Heart right ventricle (tissue), 16 donors: ENCODE data around the gene IKBKE. TPM values are rescaled to one million over a fixed set of nuclear protein-coding genes. Genes with fewer than 3 reads are reported as not detected.
A peak's percentile ranks its signal among the peaks of the same experiment; 100 is the strongest.

Experiments
- ATAC-seq, 8 donors: fragments of 200-7000 bp; cut with Tn5 transposase; one replicate each; pipeline ENCODE4 v1.9.1; 2020; ENCODE audit warnings: mild to moderate bottlenecking in 8 of 8, moderate library complexity in 8 of 8, moderate number of reproducible peaks in 1 of 8
- DNase-seq, 2 donors: peaks; one replicate each; pipeline ENCODE4 v3.0.0-alpha.2; 2020
- H3K27ac ChIP-seq, 10 donors: fragments of 200-600 bp; sonication (generic) in 2 of 10; one replicate each; pipeline versions ENCODE4 v1.5.0 to v1.8.0; 2020 to 2022; ENCODE audit warnings: mild to moderate bottlenecking in 3 of 10
- H3K27me3 ChIP-seq, 7 donors: fragments of 200-600 bp; one replicate each; pipeline ENCODE4 v1.8.0; 2021 to 2022; ENCODE audit warnings: mild to moderate bottlenecking in 2 of 7
- H3K36me3 ChIP-seq, 9 donors: fragments of 200-600 bp; sonication (generic) in 1 of 9; one replicate each; pipeline versions ENCODE4 v1.5.0 to v1.8.0; 2020 to 2022; ENCODE audit warnings: mild to moderate bottlenecking in 2 of 9
- H3K4me1 ChIP-seq, 9 donors: fragments of 200-600 bp; sonication (generic) in 1 of 9; one replicate each; pipeline versions ENCODE4 v1.5.0 to v1.8.0; 2020 to 2022; ENCODE audit warnings: mild to moderate bottlenecking in 4 of 9
- H3K4me3 ChIP-seq, 10 donors: fragments of 200-600 bp; sonication (generic) in 2 of 10; one replicate each; pipeline versions ENCODE4 v1.5.0 to v1.8.0; 2020 to 2022; ENCODE audit warnings: mild to moderate bottlenecking in 7 of 10, moderate library complexity in 2 of 10
- H3K9me3 ChIP-seq, 11 donors: fragments of 200-600 bp in 10 of 11; sonication (generic) in 2 of 11; one replicate each; pipeline versions ENCODE4 v1.5.0 to v1.8.0; 2013 to 2022; ENCODE audit warnings: mild to moderate bottlenecking in 2 of 11, control low read depth in 1 of 11, moderate library complexity in 1 of 11
- WGBS, 2 donors: extraction: QIAGEN DNeasy Blood & Tissue Kit; methylation state at CpG; one replicate each; pipeline ENCODE4 v1.1.7; 2013; ENCODE audit warnings: inconsistent platforms in 1 of 2; 5-methylcytosine and 5-hydroxymethylcytosine counted together
- intact Hi-C, 10 donors: fragments of 100-400 bp; cut with DNase I; formaldehyde crosslinking; loops; one replicate each; pipeline versions ENCODE4 v1.11.1 to v1.14.2; 2022
- long read RNA-seq, 3 donors: library from polyadenylated mRNA; unstranded; transcript quantifications; one replicate each; pipeline ENCODE4 v2.0.0, GENCODE V29; 2020 to 2021
- polyA plus RNA-seq, 2 donors: library from polyadenylated mRNA; stranded (reverse); fragments of 200-250 nt; gene quantifications; one replicate each; pipeline ENCODE4 v1.2.3, GENCODE V29; 2013
- total RNA-seq, 10 donors: library from RNA; stranded (reverse); fragmentation: NEBNext Ultra II Directional in 3 of 10; extraction: Animal tissue kit (Norgen Biotek cat#: 25700) in 3 of 10; gene quantifications; one replicate each; pipeline versions ENCODE4 v1.2.1 to v1.2.4, GENCODE V29; 2021 to 2023
- TF ChIP-seq, protein P1 (sequence below), 9 donors: fragments of 200-600 bp; sonication (generic) in 2 of 9; IDR thresholded peaks; one replicate each; pipeline versions ENCODE4 v1.5.0 to v1.8.0; 2021 to 2022; ENCODE audit warnings: antibody characterized with exemption in 9 of 9, mild to moderate bottlenecking in 5 of 9, moderate library complexity in 1 of 9
- donor health status: Arrhythmogenic right ventricular cardiomyopathy.
- donor health status: ischemic (EF 13 %, LVEDD 7.1; RV severe dilation, severe dysfunction).
- donor health status: healthy with polysubstance abuse.
- donor health status: DM: no; HTN: yes; CAD: no.
- donor health status: DM: no; HTN: no; CAD: no.
- donor health status: ischemic (EF 25% LVEDD 6.9; RV normal size, moderate dysfunction).
- donor health status: ischemic (EF 25% LVEDD 5.7; RV mildly dilated, moderate dysfunction).
- donor health status: healthy.
- donor health status: DM: yes; HTN: yes; CAD: no.
- donor health status: Ischemic cardiomyopathy.
- donor health status: ischemic (EF 35%, LVEDD 5.7; RV mildly dilated, moderate dysfunction).
- donor health status: nonischemic (EF 11% LVEDD 7.7; RV severe dilation, severe dysfunction).
- donor health status: DM: yes; HTN: yes; CAD: no.
- donor health status: PGD.
- donor health status: ischemic (EF 29% LVEDD 5.4; RV normal size, mild dysfunction).
- donor health status: nonischemic (EF 23%, LVEDD 6.1; RV moderate dilation, normal function).

IKBKE gene
- 1 to 10 TPM in 3 of 10 donors, under 1 TPM in 7; 0.49 to 5.4 (median 0.79) TPM for total RNA-seq
- polyA plus RNA-seq: under 1 TPM; 0.29 to 0.87 TPM
- long read RNA-seq, donor 1: 0 reads
- long read RNA-seq, donor 2, partial matches to known transcripts: 0 of 1 reads
- long read RNA-seq, donor 2, other reads (novel, unspliced or antisense): 0 of 1 reads
- long read RNA-seq, donor 3, partial matches to known transcripts: 1 of 3 reads
- long read RNA-seq, donor 3, other reads (novel, unspliced or antisense): 1 of 3 reads

GRCh38 chr1:206469933-206470691 is at the start of gene IKBKE:
IKBKE (plus strand) TSS chr1:206470476; CDS start chr1:206473228, 2,752 bp downstream.
- ATAC-seq (peak; percentile 63 to 84 (median 76)), DNase-seq (peak in 1 of 2 donors; percentile 36)
- Histone ChIP-seq H3K4me1 (peaks cover 4 to 76% (median 26%) of the 10 kb centered on the region in 9 donors), H3K27me3 (peaks cover 0 to 27% (median 0%) of the 10 kb centered on the region in 7 donors), H3K9me3 (no peaks in the 10 kb centered on the region), H3K4me3 (peak within 1 kb of the TSS; percentile 21 to 70 (median 54)), H3K36me3 (peaks cover 0 to 22% (median 0%) of the 10 kb centered on the region in 9 donors), H3K27ac (peak within 1 kb of the TSS in 2 of 10 donors; percentile 27 to 87)
- intact Hi-C loops: loop anchor here in 1 of 10 donors (10.0 kb wide), 1 partner anchor 455 kb away; the partner anchor contains the start of gene FCMR
- WGBS, 2 donors: 11 to 17% methylated on average over 10 of the region's 10 CpGs
- TF ChIP-seq, protein P1, sequence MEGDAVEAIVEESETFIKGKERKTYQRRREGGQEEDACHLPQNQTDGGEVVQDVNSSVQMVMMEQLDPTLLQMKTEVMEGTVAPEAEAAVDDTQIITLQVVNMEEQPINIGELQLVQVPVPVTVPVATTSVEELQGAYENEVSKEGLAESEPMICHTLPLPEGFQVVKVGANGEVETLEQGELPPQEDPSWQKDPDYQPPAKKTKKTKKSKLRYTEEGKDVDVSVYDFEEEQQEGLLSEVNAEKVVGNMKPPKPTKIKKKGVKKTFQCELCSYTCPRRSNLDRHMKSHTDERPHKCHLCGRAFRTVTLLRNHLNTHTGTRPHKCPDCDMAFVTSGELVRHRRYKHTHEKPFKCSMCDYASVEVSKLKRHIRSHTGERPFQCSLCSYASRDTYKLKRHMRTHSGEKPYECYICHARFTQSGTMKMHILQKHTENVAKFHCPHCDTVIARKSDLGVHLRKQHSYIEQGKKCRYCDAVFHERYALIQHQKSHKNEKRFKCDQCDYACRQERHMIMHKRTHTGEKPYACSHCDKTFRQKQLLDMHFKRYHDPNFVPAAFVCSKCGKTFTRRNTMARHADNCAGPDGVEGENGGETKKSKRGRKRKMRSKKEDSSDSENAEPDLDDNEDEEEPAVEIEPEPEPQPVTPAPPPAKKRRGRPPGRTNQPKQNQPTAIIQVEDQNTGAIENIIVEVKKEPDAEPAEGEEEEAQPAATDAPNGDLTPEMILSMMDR (IDR thresholded peaks at IDR 0.05): peak in 3 of 9 donors; percentile 13 to 32 (median 23)

DNA sequence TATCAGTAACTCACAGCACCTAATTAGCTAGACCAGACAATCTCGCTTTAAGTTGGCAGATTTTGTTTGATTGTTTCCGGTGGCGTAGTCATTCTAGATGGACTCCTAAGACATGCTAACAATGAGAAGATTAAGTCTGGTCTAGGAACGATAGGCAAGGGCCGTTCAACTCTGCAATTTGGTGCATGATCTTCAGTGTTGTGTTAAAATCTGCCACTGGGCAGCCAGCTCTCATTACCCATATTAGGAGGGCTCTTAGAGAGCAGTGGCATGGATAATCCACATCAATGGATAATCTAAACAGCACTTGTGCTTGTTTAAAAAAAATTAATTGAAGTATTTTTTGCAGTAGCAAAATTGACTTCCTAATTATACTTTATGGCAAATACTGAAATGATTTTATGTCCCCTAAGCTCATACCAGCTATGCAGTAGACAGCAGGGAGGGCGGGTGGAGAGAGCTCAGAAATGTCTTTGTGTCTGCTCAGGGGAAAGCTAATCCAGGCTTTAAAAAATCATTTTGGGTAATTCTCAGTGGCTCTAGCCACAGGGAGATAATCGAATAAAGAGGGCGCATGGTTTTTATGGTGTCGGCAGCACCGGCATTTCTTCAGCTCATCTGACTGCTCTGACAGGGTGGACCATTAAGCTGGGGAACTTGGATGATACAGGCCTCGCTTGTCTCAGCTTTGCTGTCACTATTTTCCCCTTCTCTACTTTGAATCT is 48.5 kb upstream of the IKBKE start:
- no peak for ATAC-seq
- no peak for DNase-seq
- H3K27me3 ChIP-seq: no peaks in the 10 kb centered on the region
- peaks cover 0 to 21% (median 8%) of the 10 kb centered on the region in 9 donors for H3K4me1 ChIP-seq
- intact Hi-C loops: no loop called here
- no peak overlapping the region for H3K27ac ChIP-seq
- H3K4me3 ChIP-seq: no peak overlapping the region
- TF ChIP-seq, protein P1 (IDR thresholded peaks at IDR 0.05): no peak
- H3K36me3 ChIP-seq: peaks cover 0 to 99% (median 9%) of the 10 kb centered on the region in 9 donors
- WGBS, 2 donors: 92 to 94% methylated on average over 11 of the region's 11 CpGs
- H3K9me3 ChIP-seq: no peaks in the 10 kb centered on the region

DNA sequence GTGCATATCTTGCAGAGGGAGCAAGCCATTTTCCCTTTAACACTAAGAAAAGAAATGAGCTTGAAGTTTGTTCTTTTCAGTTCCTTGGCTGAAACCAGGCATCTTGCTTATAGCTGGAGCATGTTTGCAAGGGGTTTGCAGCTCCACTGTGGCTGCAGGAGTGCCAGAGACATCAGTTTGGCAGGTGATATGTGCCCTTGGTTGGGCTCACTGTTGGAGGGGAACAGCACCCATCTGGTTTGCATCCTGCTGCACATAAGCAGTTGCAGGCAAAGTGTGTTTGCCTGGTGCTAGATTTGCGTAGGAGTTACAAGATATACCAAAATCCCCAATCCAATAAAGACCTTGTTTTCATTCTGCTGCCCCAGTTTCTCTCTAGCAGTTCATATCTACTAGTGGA is 47.8 kb upstream of the IKBKE start:
- no peaks in the 10 kb centered on the region for H3K9me3 ChIP-seq

More for the DNA sequence above, 47.8 kb upstream of the IKBKE start:
- no peak overlapping the region for H3K4me3 ChIP-seq
- no peak for ATAC-seq
- H3K36me3 ChIP-seq: peaks cover 0 to 99% (median 9%) of the 10 kb centered on the region in 9 donors
- intact Hi-C loops: no loop called here
- no peaks in the 10 kb centered on the region for H3K27me3 ChIP-seq
- no peak for DNase-seq
- 94 to 96% methylated on average over 1 of the region's 1 CpG for WGBS, 2 donors
- TF ChIP-seq, protein P1 (IDR thresholded peaks at IDR 0.05): no peak
- peaks cover 0 to 17% (median 6%) of the 10 kb centered on the region in 9 donors for H3K4me1 ChIP-seq
- no peak overlapping the region for H3K27ac ChIP-seq
